ENCODE measurements around the gene PSMB7.

PSMB7 gene

DNA sequence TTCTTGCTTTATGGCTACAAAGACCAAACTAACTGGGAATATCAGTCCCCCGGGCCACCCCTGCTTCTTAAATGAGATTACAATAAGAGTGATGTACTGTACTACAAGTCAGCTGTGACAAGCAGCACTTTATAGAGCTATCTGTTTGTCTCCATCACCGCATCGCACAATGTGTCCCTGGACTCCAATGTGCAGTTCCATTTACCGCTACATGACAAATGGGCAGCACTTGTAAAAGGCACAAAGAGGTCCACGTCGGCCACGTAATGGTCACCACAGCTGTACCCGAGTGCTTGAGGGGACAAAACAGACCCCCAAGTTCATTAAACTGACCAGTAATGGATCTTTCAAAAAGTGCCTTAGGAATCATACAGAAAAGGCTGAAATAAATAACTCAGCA is 54.1 kb downstream of the PSMB7 start:
- no peak for TF ChIP-seq MYC (IDR thresholded peaks at IDR 0.05; ENCODE audit: low read depth, low read length)
- TF ChIP-seq, protein P1, sequence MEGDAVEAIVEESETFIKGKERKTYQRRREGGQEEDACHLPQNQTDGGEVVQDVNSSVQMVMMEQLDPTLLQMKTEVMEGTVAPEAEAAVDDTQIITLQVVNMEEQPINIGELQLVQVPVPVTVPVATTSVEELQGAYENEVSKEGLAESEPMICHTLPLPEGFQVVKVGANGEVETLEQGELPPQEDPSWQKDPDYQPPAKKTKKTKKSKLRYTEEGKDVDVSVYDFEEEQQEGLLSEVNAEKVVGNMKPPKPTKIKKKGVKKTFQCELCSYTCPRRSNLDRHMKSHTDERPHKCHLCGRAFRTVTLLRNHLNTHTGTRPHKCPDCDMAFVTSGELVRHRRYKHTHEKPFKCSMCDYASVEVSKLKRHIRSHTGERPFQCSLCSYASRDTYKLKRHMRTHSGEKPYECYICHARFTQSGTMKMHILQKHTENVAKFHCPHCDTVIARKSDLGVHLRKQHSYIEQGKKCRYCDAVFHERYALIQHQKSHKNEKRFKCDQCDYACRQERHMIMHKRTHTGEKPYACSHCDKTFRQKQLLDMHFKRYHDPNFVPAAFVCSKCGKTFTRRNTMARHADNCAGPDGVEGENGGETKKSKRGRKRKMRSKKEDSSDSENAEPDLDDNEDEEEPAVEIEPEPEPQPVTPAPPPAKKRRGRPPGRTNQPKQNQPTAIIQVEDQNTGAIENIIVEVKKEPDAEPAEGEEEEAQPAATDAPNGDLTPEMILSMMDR (IDR thresholded peaks at IDR 0.05; ENCODE audit: low read depth, low read length) = no peak
- TF ChIP-seq, protein P2, sequence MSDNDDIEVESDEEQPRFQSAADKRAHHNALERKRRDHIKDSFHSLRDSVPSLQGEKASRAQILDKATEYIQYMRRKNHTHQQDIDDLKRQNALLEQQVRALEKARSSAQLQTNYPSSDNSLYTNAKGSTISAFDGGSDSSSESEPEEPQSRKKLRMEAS (IDR thresholded peaks at IDR 0.05; ENCODE audit: low read depth, low read length) = no peak
- no peak overlapping the region for H3K4me3 ChIP-seq (ENCODE audit: low read depth, low read length)
- DNase-seq (ENCODE audit: low read depth) = no peak

DNA sequence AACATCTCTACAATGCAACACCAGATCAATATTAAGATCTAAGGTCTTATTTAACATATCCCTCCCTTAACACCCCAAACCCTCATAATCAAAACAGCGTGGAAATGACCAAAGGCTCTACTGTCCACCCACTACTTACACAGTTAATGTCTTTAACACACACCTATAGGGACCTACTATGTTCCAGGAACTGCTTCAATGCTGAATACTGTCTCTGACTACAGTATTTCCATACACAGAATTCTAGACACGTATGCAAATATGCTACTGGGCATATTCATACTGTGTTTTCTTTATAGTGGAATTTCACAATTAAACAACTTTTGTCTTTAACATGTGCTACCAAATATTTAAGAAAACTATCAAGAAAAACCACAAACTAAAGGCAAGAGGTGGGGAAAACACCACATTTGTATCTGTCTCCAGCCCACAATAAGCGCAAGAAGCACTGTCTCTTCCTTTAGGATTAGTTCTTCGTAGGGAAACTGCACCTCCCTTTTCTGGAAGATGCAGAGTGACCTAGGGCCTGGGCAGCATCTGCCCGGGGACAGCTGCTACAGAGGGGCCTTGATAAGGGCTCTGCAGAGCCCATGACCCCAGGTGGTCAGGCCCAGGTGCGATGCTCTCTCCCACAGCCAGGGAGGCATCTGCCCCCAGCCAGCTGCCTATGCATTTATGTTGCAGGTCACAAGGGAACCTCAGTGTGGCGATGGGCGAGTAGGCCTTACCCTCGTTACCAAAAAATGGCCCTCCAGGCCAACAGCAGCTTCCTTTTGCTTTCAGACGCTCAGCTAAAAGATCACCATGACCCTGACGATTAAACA is 55.2 kb downstream of the PSMB7 start:
- H3K4me3 ChIP-seq (ENCODE audit: low read depth, low read length) = no peak overlapping the region
- DNase-seq (ENCODE audit: low read depth) = no peak
- TF ChIP-seq POLR2A (IDR thresholded peaks at IDR 0.05; ENCODE audit: extremely low read depth, insufficient read length) = no peak
- TF ChIP-seq, protein P2 (IDR thresholded peaks at IDR 0.05; ENCODE audit: low read depth, low read length) = no peak
- TF ChIP-seq, protein P1 (IDR thresholded peaks at IDR 0.05; ENCODE audit: low read depth, low read length) = no peak
- TF ChIP-seq MYC (IDR thresholded peaks at IDR 0.05; ENCODE audit: low read depth, low read length) = no peak

DNA sequence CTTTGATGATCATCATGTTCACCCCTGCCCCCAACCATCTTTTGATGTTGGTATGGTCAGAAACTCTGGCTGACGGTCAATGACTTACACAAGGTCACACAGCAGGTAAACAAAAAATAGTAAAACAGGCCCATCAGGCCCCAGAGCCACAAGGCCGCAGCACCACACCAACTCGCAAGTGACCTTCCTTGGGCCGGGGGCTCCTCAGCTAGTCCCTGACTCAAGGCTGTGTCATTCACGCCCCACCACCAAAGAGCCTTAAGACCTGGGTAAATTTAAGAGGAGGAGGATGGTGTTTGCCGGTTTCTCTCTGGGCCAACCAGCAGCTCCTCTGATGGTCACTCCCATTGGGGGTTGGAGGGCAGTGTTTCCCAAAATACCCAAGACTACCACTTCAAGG is 55.8 kb downstream of the PSMB7 start:
- DNase-seq (ENCODE audit: low read depth) = no peak
- H3K4me3 ChIP-seq (ENCODE audit: low read depth, low read length) = no peak overlapping the region
- TF ChIP-seq MYC (IDR thresholded peaks at IDR 0.05; ENCODE audit: low read depth, low read length) (no peak), POLR2A (IDR thresholded peaks at IDR 0.05; ENCODE audit: extremely low read depth, insufficient read length) (no peak)
- TF ChIP-seq, protein P2 (IDR thresholded peaks at IDR 0.05; ENCODE audit: low read depth, low read length) = no peak

DNA sequence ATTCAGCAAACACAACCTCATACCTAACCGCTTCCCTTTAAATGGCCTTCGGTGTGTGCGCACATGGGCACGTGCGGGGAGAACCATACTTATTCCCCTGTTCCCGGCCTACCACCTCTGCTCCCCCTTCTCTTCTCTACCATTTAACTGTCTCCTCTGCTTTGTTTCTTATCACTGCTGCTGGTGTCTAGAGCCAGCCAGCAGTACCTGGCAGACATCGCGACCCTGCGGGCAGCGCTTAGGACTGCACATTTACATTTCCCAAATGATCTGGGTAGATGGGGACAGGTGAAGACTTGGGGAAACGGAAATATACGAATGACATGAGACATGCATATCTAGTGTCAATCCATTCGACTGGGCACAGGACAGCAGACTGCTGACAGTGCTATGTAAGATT is 56.6 kb downstream of the PSMB7 start:
- no peak overlapping the region for H3K4me3 ChIP-seq (ENCODE audit: low read depth, low read length)
- TF ChIP-seq, protein P2 (IDR thresholded peaks at IDR 0.05; ENCODE audit: low read depth, low read length) = no peak
- TF ChIP-seq POLR2A (IDR thresholded peaks at IDR 0.05; ENCODE audit: extremely low read depth, insufficient read length) (no peak), MYC (IDR thresholded peaks at IDR 0.05; ENCODE audit: low read depth, low read length) (no peak)
- TF ChIP-seq, protein P1 (IDR thresholded peaks at IDR 0.05; ENCODE audit: low read depth, low read length) = no peak
- DNase-seq (ENCODE audit: low read depth) = no peak

DNA sequence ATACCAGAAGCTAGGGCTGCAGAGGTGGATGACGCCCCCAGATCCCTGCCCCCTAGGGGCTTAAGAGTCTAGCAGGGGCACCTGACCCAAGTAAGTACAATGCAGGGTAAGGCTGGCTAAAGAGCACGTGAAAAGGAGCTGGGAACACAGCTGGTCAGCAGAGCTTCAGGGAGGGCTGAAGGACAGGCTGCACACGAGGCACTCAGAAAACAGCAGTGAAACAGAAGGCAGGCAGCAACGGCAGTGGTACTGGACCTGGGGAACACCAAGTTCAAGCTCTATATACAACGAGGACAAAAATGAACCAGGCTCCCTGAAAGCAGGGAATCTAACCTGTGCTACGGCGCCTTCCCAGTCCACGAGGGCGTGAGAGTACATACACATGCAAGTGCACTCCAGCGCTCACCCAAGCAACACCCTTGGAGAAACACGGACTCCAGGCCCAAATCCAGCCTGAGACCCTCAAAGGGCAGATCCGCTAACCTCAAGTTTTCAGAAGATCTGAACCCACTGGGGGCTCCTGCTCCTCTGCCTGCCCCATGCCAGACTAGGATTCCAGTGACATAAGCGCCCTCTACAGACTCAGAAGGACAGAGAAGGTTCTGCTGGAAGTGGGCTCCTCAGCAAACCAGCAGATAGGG is 57.4 kb downstream of the PSMB7 start:
- TF ChIP-seq MYC (IDR thresholded peaks at IDR 0.05; ENCODE audit: low read depth, low read length) = no peak
- TF ChIP-seq, protein P1 (IDR thresholded peaks at IDR 0.05; ENCODE audit: low read depth, low read length) = peak; percentile 31
- DNase-seq (ENCODE audit: low read depth) = peak; percentile 49
- H3K4me3 ChIP-seq (ENCODE audit: low read depth, low read length) = no peak overlapping the region

DNA sequence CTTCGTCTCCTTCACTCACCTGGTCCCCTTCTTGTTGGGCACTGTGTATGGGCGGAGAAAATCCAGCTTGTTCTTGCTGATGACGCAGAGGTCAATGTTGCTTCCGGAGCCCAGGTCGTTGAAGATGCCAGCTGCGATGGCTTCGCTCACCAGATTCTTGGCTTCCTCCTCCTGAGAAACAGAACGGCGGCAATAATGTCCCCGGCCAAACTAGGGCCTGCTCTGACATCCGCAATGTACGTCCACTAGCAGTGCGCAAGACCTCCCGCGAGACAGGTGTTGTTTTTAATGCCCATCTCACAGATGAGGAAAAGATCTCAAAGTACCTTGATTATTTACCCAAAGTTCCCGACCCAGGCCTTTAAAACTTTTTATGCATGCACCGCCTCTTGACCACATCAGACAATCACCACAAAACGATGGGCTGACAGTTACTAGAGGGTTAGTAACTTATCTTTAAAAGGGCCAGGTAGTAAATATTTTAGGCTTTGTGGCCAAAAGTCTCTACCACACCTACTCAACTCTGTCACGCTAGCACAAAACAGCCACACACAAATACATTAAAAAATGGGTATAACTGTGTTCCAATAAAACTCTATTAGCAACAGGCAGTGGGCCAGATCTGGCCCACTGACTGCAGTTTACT is 58.4 kb downstream of the PSMB7 start:
- DNase-seq (ENCODE audit: low read depth) = no peak
- no peak overlapping the region for H3K4me3 ChIP-seq (ENCODE audit: low read depth, low read length)
- TF ChIP-seq MYC (IDR thresholded peaks at IDR 0.05; ENCODE audit: low read depth, low read length) (no peak), POLR2A (IDR thresholded peaks at IDR 0.05; ENCODE audit: extremely low read depth, insufficient read length) (no peak)
- TF ChIP-seq, protein P2 (IDR thresholded peaks at IDR 0.05; ENCODE audit: low read depth, low read length) = no peak
- TF ChIP-seq, protein P1 (IDR thresholded peaks at IDR 0.05; ENCODE audit: low read depth, low read length) = no peak

All from NB4 (cell line).